Liver (tissue), 3 donors: ENCODE results near the gene PASK.

Source experiments
- ATF3 ChIP-seq: IDR thresholded peaks from 2 replicates; pipeline ENCODE4 v1.6.1; 2016; ENCODE audit warnings: antibody characterized with exemption
- CTCF ChIP-seq: fragments of 150-350 bp; IDR thresholded peaks from 2 replicates; pipeline ENCODE4 v1.5.1; 2017; ENCODE audit warnings: improper control_type of control experiment, low read depth, low read length; ENCODE audit not compliant: missing input control
- GABPA ChIP-seq, 2 donors: IDR thresholded peaks in 1 of 2; conservative IDR thresholded peaks in 1 of 2; 2 replicates each; pipeline ENCODE4 v1.6.1; 2016; ENCODE audit warnings: antibody characterized with exemption in 2 of 2, mild to moderate bottlenecking in 1 of 2, moderate library complexity in 1 of 2
- JUND ChIP-seq, 2 donors: IDR thresholded peaks; 2 replicates each; pipeline ENCODE4 v1.6.1; 2016; ENCODE audit warnings: antibody characterized with exemption in 2 of 2
- MAX ChIP-seq: IDR thresholded peaks from 2 replicates; pipeline ENCODE4 v1.6.1; 2016; ENCODE audit warnings: antibody characterized with exemption
- RAD21 ChIP-seq, 2 donors: IDR thresholded peaks; 2 replicates each; pipeline ENCODE4 v1.6.1; 2016; ENCODE audit warnings: antibody characterized with exemption in 2 of 2, mild to moderate bottlenecking in 2 of 2
- TAF1 ChIP-seq: conservative IDR thresholded peaks from 2 replicates; pipeline ENCODE4 v1.6.1; 2016; ENCODE audit warnings: antibody characterized with exemption, mild to moderate bottlenecking
- YY1 ChIP-seq: IDR thresholded peaks from 2 replicates; pipeline ENCODE4 v1.6.1; 2016; ENCODE audit warnings: antibody characterized with exemption, mild to moderate bottlenecking
- donor health status: healthy.
- donor health status: healthy.

- TF ChIP-seq RAD21 (IDR thresholded peaks at IDR 0.05) (no peak), MAX (no peak), ATF3 (no peak), CTCF (no peak), TAF1 (no peak), JUND (IDR thresholded peaks at IDR 0.05) (no peak), GABPA (IDR thresholded peaks at IDR 0.05 in 1 of 2, conservative IDR thresholded peaks at IDR 0.05 in 1 of 2) (no peak), YY1 (no peak)
These were observed 66.8 kb downstream of the PASK start for GRCh38 chr2:241082341-241083090.
